ENCODE results near the gene DPRX.

The DPRX gene

DNA sequence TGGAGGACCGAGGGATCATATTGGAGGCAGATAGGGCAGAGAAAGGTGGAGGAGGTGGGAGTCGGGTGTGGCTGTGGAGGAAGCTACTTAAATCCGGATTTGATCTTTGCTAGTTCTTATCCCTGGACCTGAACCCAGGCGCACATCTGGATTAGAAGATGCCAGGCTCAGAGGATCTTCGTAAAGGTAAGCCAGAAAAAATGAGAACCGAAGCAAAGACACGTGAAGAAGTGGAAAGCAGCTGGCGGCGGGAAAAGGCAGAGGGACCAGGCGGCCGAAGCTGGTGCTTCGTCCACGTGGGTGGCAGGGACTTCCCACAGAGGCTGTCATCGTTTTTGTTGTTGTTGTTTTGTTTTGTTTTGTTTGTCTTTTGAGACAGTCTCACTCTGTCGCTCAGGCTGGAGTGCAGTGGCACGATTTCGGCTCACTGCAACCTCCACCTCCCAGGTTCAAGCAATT, at the start of gene DPRX:
Gene DPRX (plus strand): TSS at position 51 of the 459 bp plus-strand sequence. CDS start 108 bp downstream, at position 159.
- no peak for DNase-seq (ENCODE audit: low spot score)

- no peak for DNase-seq (ENCODE audit: low spot score)
These were observed 48.6 kb upstream of the DPRX start for GRCh38 chr19:53583181-53583580.

DNA sequence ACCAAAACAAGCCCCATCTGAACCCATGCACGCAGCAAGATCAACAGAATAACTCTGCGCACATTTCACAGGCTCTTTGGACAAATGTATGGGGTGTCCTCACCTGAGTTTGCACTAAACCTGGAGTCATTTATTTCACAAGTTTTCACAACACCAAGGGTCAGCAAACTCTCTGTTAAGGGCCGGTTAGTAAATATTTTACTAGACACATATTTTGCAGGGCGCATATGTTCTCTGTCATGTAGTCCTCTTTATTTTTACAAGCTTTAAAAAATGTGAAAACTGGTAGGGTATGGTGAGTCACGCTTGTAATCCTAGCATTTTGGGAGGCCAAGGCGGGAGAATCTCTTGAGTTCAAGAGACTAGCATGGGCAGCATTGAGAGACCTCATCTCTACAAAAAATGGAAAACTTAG, 45.5 kb upstream of the DPRX start:
- no peak for DNase-seq (ENCODE audit: low spot score)

GRCh38 chr19:53594811-53595509, 36.8 kb upstream of the DPRX start:
- no peak for DNase-seq (ENCODE audit: low spot score)

DNA sequence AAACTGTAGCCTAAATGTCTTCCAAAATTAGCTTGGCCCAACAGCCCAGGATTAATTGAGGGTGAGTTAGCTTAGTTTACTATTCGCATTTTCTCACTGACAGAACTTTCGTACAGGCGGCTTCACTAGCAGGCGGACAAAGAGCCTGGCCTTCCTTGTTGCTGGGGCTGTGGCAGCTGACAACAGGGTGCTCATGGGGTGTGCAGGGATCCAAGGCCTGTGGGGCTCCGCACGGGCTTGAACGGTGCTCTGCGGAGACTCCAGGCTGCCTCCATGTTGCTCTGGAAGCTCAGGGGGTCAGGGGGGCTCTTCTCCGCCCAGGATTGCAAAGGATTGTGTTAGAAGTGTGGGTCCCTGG, 36.3 kb upstream of the DPRX start:
- no peak for DNase-seq (ENCODE audit: low spot score)

GRCh38 chr19:53596056-53596455, 35.7 kb upstream of the DPRX start:
- no peak for DNase-seq (ENCODE audit: low spot score)

GRCh38 chr19:53597023-53597422, 34.8 kb upstream of the DPRX start:
- no peak for DNase-seq (ENCODE audit: low spot score)

DNA sequence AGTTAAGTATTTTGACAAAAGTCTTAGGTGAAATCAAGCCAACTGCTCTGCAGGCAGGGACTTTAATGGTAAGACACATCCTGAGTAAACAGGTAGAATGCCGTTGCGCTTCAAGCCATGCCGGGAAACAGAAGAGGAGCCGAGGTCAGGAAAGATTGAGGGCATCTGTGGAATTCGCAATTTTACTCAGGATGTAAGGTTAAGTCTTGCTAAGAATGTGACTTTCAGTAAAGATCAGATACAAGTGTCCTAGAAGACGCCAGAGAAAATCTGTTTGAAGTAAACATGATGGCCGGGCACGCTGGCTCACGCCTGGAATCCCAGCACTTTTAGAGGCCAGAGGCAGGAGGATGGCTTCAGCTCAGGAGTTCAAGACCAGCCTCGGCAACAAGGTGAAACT, 33.4 kb upstream of the DPRX start:
- no peak for DNase-seq (ENCODE audit: low spot score)

GRCh38 chr19:53600217-53600616, 31.6 kb upstream of the DPRX start:
- DNase-seq (ENCODE audit: low spot score) = no peak

DNA sequence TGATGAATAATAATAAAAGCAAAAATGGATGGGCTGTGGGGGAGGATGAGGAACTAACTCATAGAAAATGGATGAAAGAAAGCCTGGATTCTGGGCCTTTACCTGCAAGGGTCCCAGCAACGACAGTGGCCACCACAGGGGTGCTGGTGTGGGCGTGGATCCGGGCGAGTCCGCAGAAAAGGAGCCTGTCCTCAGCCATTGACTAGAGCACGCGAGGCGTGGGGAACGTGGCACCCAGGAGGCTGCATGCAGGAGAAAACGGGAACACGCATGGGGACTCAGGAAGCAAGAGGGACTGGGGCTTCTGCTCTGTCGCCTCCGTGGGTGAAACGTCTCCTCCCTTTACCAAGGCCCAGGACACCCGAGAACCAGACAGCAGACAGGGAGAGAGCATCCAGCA, 25.8 kb upstream of the DPRX start:
- DNase-seq (ENCODE audit: low spot score) = no peak

DNA sequence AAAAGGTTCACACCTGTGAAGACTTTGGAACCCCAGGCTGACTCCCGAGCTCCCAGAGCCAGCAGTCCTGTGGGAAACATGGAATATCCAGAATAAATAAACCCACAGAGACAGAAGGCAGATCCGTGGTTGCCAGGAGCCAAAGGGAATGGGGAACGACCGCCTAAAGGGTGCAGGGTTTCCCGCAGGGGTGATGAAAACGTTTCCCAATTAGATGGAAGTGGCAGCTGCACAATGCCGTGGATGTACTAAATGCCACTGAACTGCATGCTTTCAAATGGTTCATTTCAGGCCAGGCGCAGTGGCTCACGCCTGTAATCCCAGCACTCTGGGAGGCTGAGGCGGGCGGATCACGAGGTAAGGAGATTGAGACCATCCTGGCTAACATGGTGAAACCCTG, 23.4 kb upstream of the DPRX start:
- no peak for DNase-seq (ENCODE audit: low spot score)

DNA sequence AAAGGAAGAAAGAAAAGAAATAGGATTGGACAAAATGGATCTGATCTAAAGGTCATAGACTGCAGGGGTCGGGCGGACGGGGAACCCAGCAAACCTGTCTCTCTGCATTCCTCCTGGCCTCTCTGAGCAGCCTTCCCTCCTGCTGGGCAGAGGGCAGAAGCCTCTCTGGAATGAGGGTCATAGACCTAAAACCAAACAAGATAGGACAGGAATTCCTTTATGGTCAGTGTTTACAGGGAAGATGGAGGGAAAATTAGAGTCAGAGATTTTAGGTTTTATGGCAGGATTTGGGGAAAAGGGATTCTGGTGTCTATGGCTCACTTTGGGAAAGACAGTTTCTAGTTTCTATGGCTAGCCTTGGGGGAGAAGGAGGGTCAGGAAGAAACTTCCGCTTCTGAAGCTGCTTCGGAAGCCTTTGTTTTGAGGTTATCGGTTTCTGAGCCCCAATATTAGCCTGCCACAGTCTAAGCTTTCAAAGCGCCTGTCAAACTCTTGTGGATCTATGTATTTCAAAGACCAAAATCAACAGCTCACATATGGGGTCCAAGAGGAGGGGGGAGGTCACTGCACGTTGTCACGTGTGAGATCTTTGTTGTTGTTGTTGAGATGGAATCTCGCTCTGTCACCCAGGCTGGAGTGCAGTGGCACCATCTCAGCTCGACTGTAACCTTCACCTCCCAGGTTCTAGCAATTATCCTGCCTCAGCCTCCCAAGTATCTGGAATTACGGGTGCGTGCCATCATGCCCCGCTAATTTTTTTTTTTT, 18.9 kb upstream of the DPRX start:
- no peak for DNase-seq (ENCODE audit: low spot score)

DNA sequence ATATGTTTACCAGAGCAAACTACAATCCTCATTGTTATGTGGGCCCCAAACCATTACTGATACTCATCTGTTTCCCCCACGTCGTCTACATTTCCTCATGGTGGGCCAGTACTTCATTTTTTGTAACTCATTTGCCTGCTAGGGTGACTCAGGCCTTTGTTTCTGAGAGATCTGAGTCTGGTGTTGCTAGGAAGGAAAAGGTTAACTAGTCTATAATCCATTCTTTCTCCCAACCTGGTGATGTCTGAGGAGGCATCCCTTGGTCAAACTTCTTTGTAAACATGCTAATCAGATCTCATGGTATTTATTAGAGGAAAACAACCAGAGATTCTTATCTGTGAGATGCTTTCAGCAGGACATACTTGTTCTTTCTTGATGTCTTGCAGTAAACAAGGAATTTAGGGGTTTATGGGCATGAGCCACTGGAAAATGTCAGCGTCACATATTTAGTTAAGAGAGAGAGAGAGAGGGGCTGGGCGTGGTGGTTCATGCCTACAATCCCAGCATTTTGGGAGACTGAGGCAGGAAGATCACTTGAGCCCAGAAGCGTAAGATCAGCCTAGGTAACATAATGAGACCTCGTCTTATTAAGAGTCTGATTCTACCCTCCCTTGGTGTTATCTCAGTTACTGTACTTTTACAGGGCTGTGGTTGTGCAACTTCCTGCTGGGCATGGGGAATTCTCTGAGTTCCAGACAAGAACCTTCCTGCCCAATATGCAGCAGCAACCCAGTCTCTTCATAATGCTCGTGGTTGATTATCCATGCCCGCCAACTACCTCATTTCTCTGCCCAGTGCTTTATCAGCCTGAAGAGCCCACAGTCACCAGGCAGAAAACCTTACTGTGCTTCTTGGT, 9.7 kb upstream of the DPRX start:
- no peak for DNase-seq (ENCODE audit: low spot score)

- no peak for DNase-seq (ENCODE audit: low spot score)
These were observed 6.8 kb upstream of the DPRX start for GRCh38 chr19:53624771-53625545.

DNA sequence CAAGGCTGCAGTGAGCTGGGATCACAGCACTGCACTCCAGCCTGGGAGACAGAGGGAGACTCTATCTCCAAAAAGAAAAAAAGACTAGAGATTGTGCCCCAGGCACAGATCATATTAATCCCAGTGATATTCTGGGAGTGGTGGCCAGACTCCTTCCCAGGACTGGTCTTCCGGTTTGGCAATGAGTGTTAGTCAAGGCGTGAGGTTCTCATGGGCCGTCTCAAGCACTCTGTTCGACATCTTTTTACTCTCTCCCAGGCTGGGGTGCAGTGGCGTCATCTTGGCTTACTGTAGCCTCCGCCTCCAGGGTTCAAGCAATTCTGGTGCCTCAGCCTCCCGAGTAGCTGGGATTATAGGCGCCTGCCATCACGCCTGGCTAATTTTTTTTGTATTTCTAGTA, 5.3 kb upstream of the DPRX start:
- no peak for DNase-seq (ENCODE audit: low spot score)

- DNase-seq (ENCODE audit: low spot score) = no peak
These were observed 4.8 kb upstream of the DPRX start for GRCh38 chr19:53626976-53627375.

DNA sequence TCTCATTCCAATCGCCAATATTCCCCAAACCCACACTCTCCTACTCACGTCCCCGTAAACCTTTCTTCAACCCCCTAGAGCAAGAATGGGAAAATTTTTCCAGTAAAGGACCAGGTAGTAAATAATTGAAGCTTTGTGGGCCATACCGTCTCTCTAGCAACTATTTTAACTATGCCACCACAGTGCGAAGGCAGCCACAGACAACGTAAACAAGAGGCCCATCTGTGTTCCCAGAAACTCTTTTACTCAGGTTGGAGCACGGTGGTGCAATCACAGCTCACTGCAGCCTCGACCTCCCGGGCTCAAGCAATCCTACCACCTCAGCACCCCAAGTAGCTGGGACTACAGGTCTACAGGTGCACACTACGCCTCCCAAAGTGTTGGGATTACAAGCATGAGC, 3.0 kb downstream of the DPRX start:
- DNase-seq (ENCODE audit: low spot score) = no peak

DNA sequence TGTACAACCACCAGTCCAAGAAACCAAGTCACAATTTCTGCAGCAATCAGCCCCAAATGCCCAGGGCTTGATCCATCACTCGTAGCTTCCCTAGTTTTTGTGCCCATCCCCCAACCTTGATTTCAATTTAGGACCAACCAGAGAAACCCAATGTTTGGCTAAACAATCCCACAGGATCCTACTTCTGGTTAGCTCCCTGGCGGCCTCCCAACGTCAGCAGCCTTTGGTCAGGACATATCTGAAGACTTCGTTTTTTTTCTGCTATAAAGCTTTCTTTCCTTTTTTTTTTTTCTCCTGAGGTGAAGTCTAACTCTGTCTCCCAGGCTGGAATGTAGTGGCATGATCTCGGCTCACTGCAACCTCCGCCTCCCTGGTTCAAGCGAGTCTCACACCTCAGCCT, 7.7 kb downstream of the DPRX start:
- DNase-seq (ENCODE audit: low spot score) = no peak

GRCh38 chr19:53642381-53643099, 10.7 kb downstream of the DPRX start:
- DNase-seq (ENCODE audit: low spot score) = no peak

GRCh38 chr19:53644061-53644816, 12.4 kb downstream of the DPRX start:
- DNase-seq (ENCODE audit: low spot score) = no peak

DNA sequence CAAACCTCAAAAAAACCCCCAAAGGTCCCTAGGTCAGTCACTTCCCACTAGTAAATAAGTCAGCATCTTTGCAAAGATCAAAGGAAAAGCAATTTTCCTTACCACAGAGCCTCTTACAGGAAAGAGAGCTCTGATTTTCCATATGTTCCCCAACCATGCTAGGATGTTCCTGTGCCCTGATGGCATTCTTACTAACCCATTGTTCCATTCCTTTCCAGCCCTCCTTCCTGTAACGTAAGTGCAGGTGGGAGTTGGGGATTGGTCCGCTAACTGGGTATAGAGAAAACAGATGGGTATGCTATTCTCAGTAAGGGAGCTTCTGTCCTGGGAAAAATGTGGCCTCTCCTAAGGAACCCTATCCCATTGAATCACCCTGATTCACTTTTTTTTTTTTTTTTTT, 14.3 kb downstream of the DPRX start:
- DNase-seq (ENCODE audit: low spot score) = no peak

All from left forelimb (tissue), 1 donor.